Measurements from ENCODE around the gene TMBIM4.

DNA sequence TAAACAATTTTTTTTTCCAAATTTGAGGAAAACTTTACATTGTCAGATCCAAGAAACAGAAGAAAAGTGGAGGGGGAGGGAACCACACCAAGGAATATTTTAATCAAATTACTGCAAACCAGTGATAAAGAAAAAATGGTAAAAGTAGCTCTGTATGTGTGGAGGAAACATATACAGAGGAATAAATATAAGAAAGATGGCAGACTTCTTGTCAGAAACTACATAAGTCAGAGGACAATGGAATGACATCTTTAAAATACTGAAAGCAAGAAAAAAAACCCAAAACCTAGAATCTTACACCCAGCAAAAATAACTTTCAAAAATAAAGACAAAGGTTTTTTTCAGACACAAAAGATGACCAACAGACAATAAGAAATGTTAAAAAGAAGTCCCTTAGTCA is 29.1 kb downstream of the TMBIM4 start:
- no peak for TF ChIP-seq POLR2A (IDR thresholded peaks at IDR 0.05; ENCODE audit: low read length)
- TF ChIP-seq, protein P1, sequence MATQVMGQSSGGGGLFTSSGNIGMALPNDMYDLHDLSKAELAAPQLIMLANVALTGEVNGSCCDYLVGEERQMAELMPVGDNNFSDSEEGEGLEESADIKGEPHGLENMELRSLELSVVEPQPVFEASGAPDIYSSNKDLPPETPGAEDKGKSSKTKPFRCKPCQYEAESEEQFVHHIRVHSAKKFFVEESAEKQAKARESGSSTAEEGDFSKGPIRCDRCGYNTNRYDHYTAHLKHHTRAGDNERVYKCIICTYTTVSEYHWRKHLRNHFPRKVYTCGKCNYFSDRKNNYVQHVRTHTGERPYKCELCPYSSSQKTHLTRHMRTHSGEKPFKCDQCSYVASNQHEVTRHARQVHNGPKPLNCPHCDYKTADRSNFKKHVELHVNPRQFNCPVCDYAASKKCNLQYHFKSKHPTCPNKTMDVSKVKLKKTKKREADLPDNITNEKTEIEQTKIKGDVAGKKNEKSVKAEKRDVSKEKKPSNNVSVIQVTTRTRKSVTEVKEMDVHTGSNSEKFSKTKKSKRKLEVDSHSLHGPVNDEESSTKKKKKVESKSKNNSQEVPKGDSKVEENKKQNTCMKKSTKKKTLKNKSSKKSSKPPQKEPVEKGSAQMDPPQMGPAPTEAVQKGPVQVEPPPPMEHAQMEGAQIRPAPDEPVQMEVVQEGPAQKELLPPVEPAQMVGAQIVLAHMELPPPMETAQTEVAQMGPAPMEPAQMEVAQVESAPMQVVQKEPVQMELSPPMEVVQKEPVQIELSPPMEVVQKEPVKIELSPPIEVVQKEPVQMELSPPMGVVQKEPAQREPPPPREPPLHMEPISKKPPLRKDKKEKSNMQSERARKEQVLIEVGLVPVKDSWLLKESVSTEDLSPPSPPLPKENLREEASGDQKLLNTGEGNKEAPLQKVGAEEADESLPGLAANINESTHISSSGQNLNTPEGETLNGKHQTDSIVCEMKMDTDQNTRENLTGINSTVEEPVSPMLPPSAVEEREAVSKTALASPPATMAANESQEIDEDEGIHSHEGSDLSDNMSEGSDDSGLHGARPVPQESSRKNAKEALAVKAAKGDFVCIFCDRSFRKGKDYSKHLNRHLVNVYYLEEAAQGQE (IDR thresholded peaks at IDR 0.05), result no peak
- TF ChIP-seq, protein P2, sequence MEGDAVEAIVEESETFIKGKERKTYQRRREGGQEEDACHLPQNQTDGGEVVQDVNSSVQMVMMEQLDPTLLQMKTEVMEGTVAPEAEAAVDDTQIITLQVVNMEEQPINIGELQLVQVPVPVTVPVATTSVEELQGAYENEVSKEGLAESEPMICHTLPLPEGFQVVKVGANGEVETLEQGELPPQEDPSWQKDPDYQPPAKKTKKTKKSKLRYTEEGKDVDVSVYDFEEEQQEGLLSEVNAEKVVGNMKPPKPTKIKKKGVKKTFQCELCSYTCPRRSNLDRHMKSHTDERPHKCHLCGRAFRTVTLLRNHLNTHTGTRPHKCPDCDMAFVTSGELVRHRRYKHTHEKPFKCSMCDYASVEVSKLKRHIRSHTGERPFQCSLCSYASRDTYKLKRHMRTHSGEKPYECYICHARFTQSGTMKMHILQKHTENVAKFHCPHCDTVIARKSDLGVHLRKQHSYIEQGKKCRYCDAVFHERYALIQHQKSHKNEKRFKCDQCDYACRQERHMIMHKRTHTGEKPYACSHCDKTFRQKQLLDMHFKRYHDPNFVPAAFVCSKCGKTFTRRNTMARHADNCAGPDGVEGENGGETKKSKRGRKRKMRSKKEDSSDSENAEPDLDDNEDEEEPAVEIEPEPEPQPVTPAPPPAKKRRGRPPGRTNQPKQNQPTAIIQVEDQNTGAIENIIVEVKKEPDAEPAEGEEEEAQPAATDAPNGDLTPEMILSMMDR (IDR thresholded peaks at IDR 0.05), result no peak

Measured in A549 (cell line).